Endothelial cell of umbilical vein (primary cell): Measurements from ENCODE around the gene RAD51B. TPM values are rescaled to one million over a fixed set of nuclear protein-coding genes. Genes with fewer than 3 reads are reported as not detected.

ENCODE experiments used
- BruUV-seq: library from RNA; stranded (reverse); fragments of 400-500 nt; replicated peaks from 2 replicates; lab custom pipeline; 2021; lab: Mats Ljungman, UMichigan
- CTCF ChIA-PET: fragments of 300-600, 350-600 bp; sonication (Branson Sonifier 250); formaldehyde crosslinking; loops from one replicate; lab custom pipeline; 2021; ENCODE audit warnings: antibody characterized with exemption, inconsistent platforms; lab: Charles Lee
- POLR2A ChIA-PET: fragments of 300-600, 350-600 bp; sonication (Branson Sonifier 250); formaldehyde crosslinking; loops from one replicate; lab custom pipeline; 2021; ENCODE audit warnings: antibody characterized with exemption, inconsistent platforms; lab: Charles Lee
- DNase-seq: peaks from one replicate; pipeline ENCODE4 v3.0.0-alpha.2; 2011; ENCODE audit warnings: low read depth, low spot score
- FAIRE-seq: peaks from 2 replicates; lab custom pipeline; 2011; peaks lifted over from hg19 to GRCh38; lab: Jason Lieb, UNC
- H2AFZ ChIP-seq: 2 replicates; pipeline ENCODE4 v1.6.0; 2012; ENCODE audit warnings: low read depth, low read length, control low read depth, inconsistent platforms
- H3K27ac ChIP-seq: 2 replicates; pipeline ENCODE4 v1.5.1; 2011; ENCODE audit warnings: low read depth, mild to moderate bottlenecking, control low read depth, low read length, moderate library complexity; ENCODE audit not compliant: insufficient read depth
- H3K27me3 ChIP-seq, 2 experiments: 2 replicates each; pipeline versions ENCODE4 v1.6.0 to v1.6.1; 2011; ENCODE audit warnings: low read length in 2 of 2, mixed read lengths in 1 of 2; ENCODE audit not compliant: control insufficient read depth in 2 of 2, insufficient read depth in 2 of 2
- H3K36me3 ChIP-seq, 2 experiments: 2 replicates in 1 of 2; 3 replicates in 1 of 2; pipeline ENCODE4 v1.5.1; 2011; ENCODE audit warnings: low read length in 2 of 2, mild to moderate bottlenecking in 1 of 2, moderate library complexity in 1 of 2; ENCODE audit not compliant: control insufficient read depth in 2 of 2, insufficient read depth in 2 of 2; ENCODE audit errors: extremely low read depth in 1 of 2
- H3K4me1 ChIP-seq: 3 replicates; pipeline ENCODE4 v1.5.1; 2011; ENCODE audit warnings: mild to moderate bottlenecking, low read length; ENCODE audit not compliant: control insufficient read depth, insufficient read depth; ENCODE audit errors: extremely low read depth
- H3K4me2 ChIP-seq: 2 replicates; pipeline ENCODE4 v1.6.1; 2011; ENCODE audit warnings: low read length, control low read depth, mixed read lengths; ENCODE audit not compliant: insufficient read depth
- H3K4me3 ChIP-seq, 3 experiments: fragments of 200-600 bp in 1 of 3; sonication (generic), shearing (Covaris generic) in 1 of 3; replicated peaks in 1 of 3; 2 replicates each; pipeline ENCODE4 v1.5.1; 2011 to 2016; ENCODE audit warnings: control low read depth in 3 of 3, low read length in 3 of 3, mild to moderate bottlenecking in 2 of 3, inconsistent platforms in 1 of 3, low read depth in 1 of 3, moderate library complexity in 1 of 3; ENCODE audit not compliant: insufficient read depth in 1 of 3
- H3K79me2 ChIP-seq: 2 replicates; pipeline ENCODE4 v1.6.0; 2012; ENCODE audit warnings: low read length, inconsistent platforms; ENCODE audit not compliant: control insufficient read depth, insufficient read depth
- H3K9ac ChIP-seq: replicated peaks from 2 replicates; pipeline ENCODE3; 2011; ENCODE audit warnings: low read length, control low read depth; ENCODE audit not compliant: insufficient read depth; ENCODE audit errors: extremely low read depth
- H3K9me1 ChIP-seq: replicated peaks from 3 replicates; pipeline ENCODE4 v1.6.0; 2011; ENCODE audit warnings: mild to moderate bottlenecking, low read length; ENCODE audit not compliant: control insufficient read depth, insufficient read depth; ENCODE audit errors: extremely low read depth
- H3K9me3 ChIP-seq: replicated peaks from 2 replicates; pipeline ENCODE4 v1.5.1; 2012; ENCODE audit warnings: low read length, inconsistent platforms; ENCODE audit not compliant: control insufficient read depth, insufficient read depth
- H4K20me1 ChIP-seq: replicated peaks from 2 replicates; pipeline ENCODE3; 2011; ENCODE audit warnings: mild to moderate bottlenecking, low read length; ENCODE audit not compliant: control insufficient read depth, insufficient read depth; ENCODE audit errors: extremely low read depth
- EZH2 ChIP-seq: IDR thresholded peaks from 2 replicates; pipeline ENCODE4 v1.6.1; 2012; ENCODE audit warnings: borderline replicate concordance, low read depth, mild to moderate bottlenecking, moderate library complexity, low read length, inconsistent platforms; ENCODE audit not compliant: severe bottlenecking
- FOS ChIP-seq: IDR thresholded peaks from 2 replicates; pipeline ENCODE4 v1.6.1; 2011; ENCODE audit warnings: mild to moderate bottlenecking, low read length, moderate library complexity, borderline replicate concordance; ENCODE audit not compliant: insufficient read depth
- GATA2 ChIP-seq: IDR thresholded peaks from 2 replicates; pipeline ENCODE4 v1.7.0; 2011; ENCODE audit warnings: low read depth, mild to moderate bottlenecking, moderate library complexity, mixed read lengths, low read length; ENCODE audit not compliant: insufficient read length, insufficient read depth
- JUN ChIP-seq: IDR thresholded peaks from 2 replicates; pipeline ENCODE4 v1.6.1; 2011; ENCODE audit warnings: borderline replicate concordance, low read depth; ENCODE audit not compliant: insufficient read length, insufficient read depth
- MYC ChIP-seq: IDR thresholded peaks from one replicate; pipeline ENCODE4 v1.6.1; 2011; ENCODE audit warnings: mild to moderate bottlenecking, low read depth, low read length
- POLR2A ChIP-seq: IDR thresholded peaks from 2 replicates; pipeline ENCODE4 v1.6.1; 2012; ENCODE audit warnings: low read depth, mild to moderate bottlenecking, control low read depth, low read length
- POLR2AphosphoS5 ChIP-seq: IDR thresholded peaks from 2 replicates; pipeline ENCODE4 v1.6.1; 2012; ENCODE audit warnings: low read depth, mild to moderate bottlenecking, control low read depth, low read length, moderate library complexity; ENCODE audit not compliant: insufficient read depth
- dilution Hi-C: fragments of 300-500 bp; cut with MboI; formaldehyde crosslinking; loops from one replicate; pipeline ENCODE4 v1.15.0; 2019; ENCODE audit warnings: low sequenced_read_pairs; ENCODE audit not compliant: extremely low pct_ligation_motif_present
- intact Hi-C: fragments of 100-400 bp; cut with micrococcal nuclease; formaldehyde crosslinking; loops from one replicate; pipeline ENCODE4 v1.10.0; 2022
- polyA plus RNA-seq, 4 experiments: library from polyadenylated mRNA; depleted of rRNA in 3 of 4; stranded (reverse) in 3 of 4; unstranded in 1 of 4; fragments of >200 nt; gene quantifications; 2 replicates each; pipeline versions ENCODE4 v1.2.1 to v1.2.3, GENCODE V29; 2011 to 2012; ENCODE audit warnings: missing spikeins in 1 of 4
- total RNA-seq: library from RNA; stranded (reverse); gene quantifications from 2 replicates; pipeline ENCODE4 v1.2.3, GENCODE V29; 2021
- TF ChIP-seq, protein P1 (sequence below): IDR thresholded peaks from 2 replicates; pipeline ENCODE4 v1.6.1; 2011; ENCODE audit not compliant: insufficient read depth, insufficient read length
- TF ChIP-seq, protein P2 (sequence below), 2 donors: IDR thresholded peaks; 1 replicate in 1 of 2; 2 replicates in 1 of 2; pipeline ENCODE4 v1.5.1; 2011; ENCODE audit warnings: low read length in 2 of 2, mild to moderate bottlenecking in 2 of 2, moderate library complexity in 2 of 2, control low read depth in 1 of 2, inconsistent platforms in 1 of 2, low read depth in 1 of 2; ENCODE audit not compliant: insufficient read depth in 1 of 2; ENCODE audit errors: extremely low read depth in 1 of 2

Gene RAD51B
- total and polyA plus RNA-seq, 2 donors (not counting 3 experiments of a cell fraction or from before 2014, with no cell fraction given) = 3.9 to 19.0 TPM

DNA sequence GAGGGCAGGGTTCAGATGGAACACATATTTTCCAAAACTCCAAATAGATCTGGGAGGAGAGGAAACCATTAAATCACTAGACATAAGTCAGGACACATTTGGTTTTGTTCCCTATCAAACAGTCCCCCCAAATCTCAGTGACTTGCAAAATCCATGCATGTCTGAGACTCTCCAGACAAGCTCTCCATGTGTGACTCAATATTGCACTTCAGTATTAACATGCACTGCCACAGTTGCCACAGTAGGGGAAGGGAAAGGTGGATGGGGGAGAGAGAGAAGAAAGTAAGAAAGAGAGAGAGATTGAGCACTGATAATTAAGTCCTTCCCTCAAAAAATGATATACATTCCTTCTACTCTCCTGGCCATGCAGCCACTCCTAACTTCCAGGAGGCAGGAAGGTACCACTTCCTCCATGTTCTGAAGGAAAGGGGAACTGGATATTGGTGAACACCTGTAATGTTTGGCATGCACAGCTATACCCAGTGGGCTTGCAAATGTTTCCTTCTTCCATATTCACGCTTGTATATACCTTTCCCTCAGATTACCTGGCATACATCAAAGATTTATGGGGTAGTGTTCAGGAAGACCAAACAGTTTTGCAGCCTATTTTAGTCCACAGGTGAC, 663.3 kb downstream of the RAD51B start:
- H3K9me3 ChIP-seq = no peaks in the 10 kb centered on the region
- FAIRE-seq = peak; percentile 52
- POLR2A ChIA-PET = no interaction called here
- H4K20me1 ChIP-seq = no peaks in the 10 kb centered on the region
- H3K4me1 ChIP-seq = peaks cover 17% of the 10 kb centered on the region
- no peak for DNase-seq
- H3K36me3 ChIP-seq = no peaks in the 10 kb centered on the region
- H3K79me2 ChIP-seq = no peaks in the 10 kb centered on the region
- no peaks in the 10 kb centered on the region for H3K27me3 ChIP-seq
- TF ChIP-seq EZH2 (no peak), MYC (no peak), JUN (no peak)
- TF ChIP-seq, protein P1, sequence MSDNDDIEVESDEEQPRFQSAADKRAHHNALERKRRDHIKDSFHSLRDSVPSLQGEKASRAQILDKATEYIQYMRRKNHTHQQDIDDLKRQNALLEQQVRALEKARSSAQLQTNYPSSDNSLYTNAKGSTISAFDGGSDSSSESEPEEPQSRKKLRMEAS = no peak
- H3K27ac ChIP-seq = no peak overlapping the region
- intact Hi-C loops = loop anchor here (10.0 kb wide), 1 partner anchor 982 kb away; no protein-coding TSS in a partner anchor
- dilution Hi-C loops = no loop called here
- CTCF ChIA-PET = interaction anchor here (1.1 kb wide), 1 partner anchor 18 kb away, joined by 3 read pairs; no protein-coding TSS in a partner anchor
- no peaks in the 10 kb centered on the region for H3K9me1 ChIP-seq
- no peak overlapping the region for H3K9ac ChIP-seq
- no peak overlapping the region for H3K4me2 ChIP-seq
- BruUV-seq = no TSS peak
- H3K4me3 ChIP-seq = no peak overlapping the region
- no peak overlapping the region for H2AFZ ChIP-seq

DNA sequence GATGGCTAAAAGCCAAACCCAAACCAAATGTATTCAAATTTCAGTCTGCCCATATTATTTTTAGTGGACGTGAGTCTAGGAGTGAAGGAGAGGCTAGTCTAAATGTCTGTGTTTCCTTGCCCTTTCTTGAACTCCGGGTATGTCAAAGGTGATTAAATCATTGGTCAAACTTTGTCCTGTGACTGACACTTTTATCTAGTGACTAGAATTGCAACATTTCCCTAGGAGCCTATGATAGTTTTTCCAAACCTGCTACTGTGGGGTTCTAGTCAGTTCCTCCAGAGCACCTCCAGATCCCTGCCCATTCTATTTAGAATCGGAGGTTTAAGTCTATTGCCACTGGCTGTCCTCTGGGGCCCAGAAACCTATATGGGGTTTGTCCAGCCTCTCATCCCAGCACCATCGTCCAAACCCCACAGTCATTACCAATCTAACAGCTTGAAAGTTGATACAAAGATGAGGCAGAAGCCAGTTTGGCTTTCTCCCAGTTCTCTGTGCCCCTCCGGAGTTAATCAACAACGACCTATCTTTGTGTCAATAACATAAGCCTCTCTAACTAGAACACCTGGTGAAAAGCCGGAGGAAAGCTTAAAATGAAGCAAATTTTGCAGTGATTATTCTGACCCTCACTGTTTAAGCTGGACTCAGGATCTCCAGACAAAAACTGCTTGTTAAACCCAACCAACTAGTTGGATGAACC, 666.6 kb downstream of the RAD51B start:
- Histone ChIP-seq H3K4me1 (peaks cover 8% of the 10 kb centered on the region), H3K4me2 (no peak overlapping the region), H2AFZ (no peak overlapping the region), H3K4me3 (no peak overlapping the region), H3K79me2 (no peaks in the 10 kb centered on the region), H3K36me3 (no peaks in the 10 kb centered on the region), H3K9me3 (no peaks in the 10 kb centered on the region), H3K9me1 (no peaks in the 10 kb centered on the region), H3K27ac (no peak overlapping the region), H4K20me1 (no peaks in the 10 kb centered on the region), H3K27me3 (no peaks in the 10 kb centered on the region), H3K9ac (no peak overlapping the region)
- ChIA-PET CTCF (no interaction called here), POLR2A (no interaction called here)
- TF ChIP-seq JUN (no peak), MYC (no peak), GATA2 (no peak), FOS (no peak), POLR2A (no peak), EZH2 (no peak), POLR2AphosphoS5 (no peak)
- TF ChIP-seq, protein P1 = no peak
- TF ChIP-seq, protein P2, sequence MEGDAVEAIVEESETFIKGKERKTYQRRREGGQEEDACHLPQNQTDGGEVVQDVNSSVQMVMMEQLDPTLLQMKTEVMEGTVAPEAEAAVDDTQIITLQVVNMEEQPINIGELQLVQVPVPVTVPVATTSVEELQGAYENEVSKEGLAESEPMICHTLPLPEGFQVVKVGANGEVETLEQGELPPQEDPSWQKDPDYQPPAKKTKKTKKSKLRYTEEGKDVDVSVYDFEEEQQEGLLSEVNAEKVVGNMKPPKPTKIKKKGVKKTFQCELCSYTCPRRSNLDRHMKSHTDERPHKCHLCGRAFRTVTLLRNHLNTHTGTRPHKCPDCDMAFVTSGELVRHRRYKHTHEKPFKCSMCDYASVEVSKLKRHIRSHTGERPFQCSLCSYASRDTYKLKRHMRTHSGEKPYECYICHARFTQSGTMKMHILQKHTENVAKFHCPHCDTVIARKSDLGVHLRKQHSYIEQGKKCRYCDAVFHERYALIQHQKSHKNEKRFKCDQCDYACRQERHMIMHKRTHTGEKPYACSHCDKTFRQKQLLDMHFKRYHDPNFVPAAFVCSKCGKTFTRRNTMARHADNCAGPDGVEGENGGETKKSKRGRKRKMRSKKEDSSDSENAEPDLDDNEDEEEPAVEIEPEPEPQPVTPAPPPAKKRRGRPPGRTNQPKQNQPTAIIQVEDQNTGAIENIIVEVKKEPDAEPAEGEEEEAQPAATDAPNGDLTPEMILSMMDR (IDR thresholded peaks at IDR 0.05; ENCODE audit: extremely low read depth in 1 of 2, insufficient read depth in 1 of 2, low read depth in 1 of 2, low read length in 2 of 2) = no peak
- intact Hi-C loops (loop anchor here (10.0 kb wide), 1 partner anchor 979 kb away; no protein-coding TSS in a partner anchor), dilution Hi-C loops (no loop called here)
- no TSS peak for BruUV-seq
- FAIRE-seq = no peak
- DNase-seq = no peak
